Transverse colon (tissue), 4 donors: ENCODE results near the gene DIRAS1.

Source experiments
- POLR2AphosphoS5 ChIP-seq, 3 donors: sonication (generic); formaldehyde crosslinking; IDR thresholded peaks; one replicate each; pipeline ENCODE4 v1.6.1; 2016; ENCODE audit warnings: antibody characterized with exemption in 3 of 3
- TF ChIP-seq, protein P1 (sequence below), 5 experiments: fragments of 200-600 bp in 3 of 5; fragments of 450-650 bp in 2 of 5; sonication (generic) in 3 of 5; IDR thresholded peaks; 1 replicate in 2 of 5; 2 replicates in 3 of 5; pipeline ENCODE4 v1.5.1; 2016 to 2017; ENCODE audit warnings: antibody characterized with exemption in 5 of 5, inconsistent platforms in 3 of 5, mild to moderate bottlenecking in 2 of 5, moderate library complexity in 1 of 5

DNA sequence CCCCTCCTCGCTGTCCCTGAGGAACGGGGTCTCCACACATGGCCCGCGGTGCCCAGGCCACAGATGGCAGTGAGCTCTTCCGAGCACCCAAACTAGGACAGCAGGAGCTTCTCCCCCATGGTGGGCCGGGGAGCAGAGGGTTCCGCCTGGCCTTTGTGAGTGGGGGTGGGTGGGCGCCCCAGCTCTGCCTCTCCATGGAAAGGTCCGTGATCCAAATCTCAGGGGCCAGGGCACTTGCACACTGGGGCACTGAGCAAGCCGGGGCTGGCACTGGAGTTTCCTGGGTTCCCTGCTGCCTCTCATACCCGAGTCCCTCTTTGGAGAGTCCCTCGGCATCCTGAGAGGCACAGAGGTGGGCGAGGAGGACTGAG, 2.2 kb upstream of the DIRAS1 start:
- no peak for TF ChIP-seq POLR2AphosphoS5 (IDR thresholded peaks at IDR 0.05)
- TF ChIP-seq, protein P1, sequence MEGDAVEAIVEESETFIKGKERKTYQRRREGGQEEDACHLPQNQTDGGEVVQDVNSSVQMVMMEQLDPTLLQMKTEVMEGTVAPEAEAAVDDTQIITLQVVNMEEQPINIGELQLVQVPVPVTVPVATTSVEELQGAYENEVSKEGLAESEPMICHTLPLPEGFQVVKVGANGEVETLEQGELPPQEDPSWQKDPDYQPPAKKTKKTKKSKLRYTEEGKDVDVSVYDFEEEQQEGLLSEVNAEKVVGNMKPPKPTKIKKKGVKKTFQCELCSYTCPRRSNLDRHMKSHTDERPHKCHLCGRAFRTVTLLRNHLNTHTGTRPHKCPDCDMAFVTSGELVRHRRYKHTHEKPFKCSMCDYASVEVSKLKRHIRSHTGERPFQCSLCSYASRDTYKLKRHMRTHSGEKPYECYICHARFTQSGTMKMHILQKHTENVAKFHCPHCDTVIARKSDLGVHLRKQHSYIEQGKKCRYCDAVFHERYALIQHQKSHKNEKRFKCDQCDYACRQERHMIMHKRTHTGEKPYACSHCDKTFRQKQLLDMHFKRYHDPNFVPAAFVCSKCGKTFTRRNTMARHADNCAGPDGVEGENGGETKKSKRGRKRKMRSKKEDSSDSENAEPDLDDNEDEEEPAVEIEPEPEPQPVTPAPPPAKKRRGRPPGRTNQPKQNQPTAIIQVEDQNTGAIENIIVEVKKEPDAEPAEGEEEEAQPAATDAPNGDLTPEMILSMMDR (IDR thresholded peaks at IDR 0.05): no peak
